Spleen (tissue), 7 donors: ENCODE data around the gene POLR2I.

Experiments
- POLR2A ChIP-seq, 3 donors: fragments of 450-650 bp; IDR thresholded peaks; one replicate each; pipeline ENCODE4 v1.5.1; 2017; ENCODE audit warnings: antibody characterized with exemption in 3 of 3, mild to moderate bottlenecking in 1 of 3
- POLR2AphosphoS5 ChIP-seq, 3 donors: sonication (generic); formaldehyde crosslinking; IDR thresholded peaks; one replicate each; pipeline ENCODE4 v1.5.1; 2017; ENCODE audit warnings: antibody characterized with exemption in 3 of 3
- TF ChIP-seq, protein P1 (sequence below), 11 experiments: fragments of 200-600 bp in 7 of 11; fragments of 450-650 bp in 4 of 11; sonication (generic) in 4 of 11; IDR thresholded peaks in 8 of 11; conservative IDR thresholded peaks in 3 of 11; 1 replicate in 7 of 11; 2 replicates in 4 of 11; pipeline versions ENCODE4 v1.4.0 to v1.8.0; 2016 to 2021; ENCODE audit warnings: antibody characterized with exemption in 11 of 11, inconsistent platforms in 4 of 11, mild to moderate bottlenecking in 1 of 11
- donor health status: DM: no; HTN: no; CAD: no; lungs with moderate emphysema.
- donor health status: DM: no; HTN: no; CAD: no.
- donor health status: DM: no; HTN: no; CAD: no.

- TF ChIP-seq, protein P1, sequence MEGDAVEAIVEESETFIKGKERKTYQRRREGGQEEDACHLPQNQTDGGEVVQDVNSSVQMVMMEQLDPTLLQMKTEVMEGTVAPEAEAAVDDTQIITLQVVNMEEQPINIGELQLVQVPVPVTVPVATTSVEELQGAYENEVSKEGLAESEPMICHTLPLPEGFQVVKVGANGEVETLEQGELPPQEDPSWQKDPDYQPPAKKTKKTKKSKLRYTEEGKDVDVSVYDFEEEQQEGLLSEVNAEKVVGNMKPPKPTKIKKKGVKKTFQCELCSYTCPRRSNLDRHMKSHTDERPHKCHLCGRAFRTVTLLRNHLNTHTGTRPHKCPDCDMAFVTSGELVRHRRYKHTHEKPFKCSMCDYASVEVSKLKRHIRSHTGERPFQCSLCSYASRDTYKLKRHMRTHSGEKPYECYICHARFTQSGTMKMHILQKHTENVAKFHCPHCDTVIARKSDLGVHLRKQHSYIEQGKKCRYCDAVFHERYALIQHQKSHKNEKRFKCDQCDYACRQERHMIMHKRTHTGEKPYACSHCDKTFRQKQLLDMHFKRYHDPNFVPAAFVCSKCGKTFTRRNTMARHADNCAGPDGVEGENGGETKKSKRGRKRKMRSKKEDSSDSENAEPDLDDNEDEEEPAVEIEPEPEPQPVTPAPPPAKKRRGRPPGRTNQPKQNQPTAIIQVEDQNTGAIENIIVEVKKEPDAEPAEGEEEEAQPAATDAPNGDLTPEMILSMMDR (IDR thresholded peaks at IDR 0.05 in 8 of 11, conservative IDR thresholded peaks at IDR 0.05 in 3 of 11) = no peak
- no peak for TF ChIP-seq POLR2A (IDR thresholded peaks at IDR 0.05)
- no peak for TF ChIP-seq POLR2AphosphoS5 (IDR thresholded peaks at IDR 0.05)
Measured at GRCh38 chr19:36093146-36093662, 21.5 kb downstream of the POLR2I start.
